ENCODE results near the gene FITM1. TPM values are rescaled to one million over a fixed set of nuclear protein-coding genes. Genes with fewer than 3 reads are reported as not detected.

Gene FITM1
- total and polyA plus RNA-seq, 2 donors (not counting 3 experiments of a cell fraction or from before 2014, with no cell fraction given): 0.54 TPM; not detected in 1

GRCh38 chr14:24100982-24101494 lies 29.4 kb upstream of the FITM1 start:
- no peaks in the 10 kb centered on the region for H3K27me3 ChIP-seq (ENCODE audit: control insufficient read depth in 2 of 2, insufficient read depth in 2 of 2, low read length in 2 of 2)
- peaks cover 0 to 2% of the 10 kb centered on the region in 2 experiments for H3K36me3 ChIP-seq (ENCODE audit: control insufficient read depth in 2 of 2, extremely low read depth in 1 of 2, insufficient read depth in 2 of 2, low read length in 2 of 2)
- H3K4me1 ChIP-seq (ENCODE audit: control insufficient read depth, extremely low read depth, insufficient read depth, low read length): peaks cover 3% of the 10 kb centered on the region
- H3K27ac ChIP-seq (ENCODE audit: insufficient read depth, low read depth, low read length): no peak overlapping the region
- no peaks in the 10 kb centered on the region for H3K9me1 ChIP-seq (replicated peaks; ENCODE audit: control insufficient read depth, extremely low read depth, insufficient read depth, low read length)
- H3K9ac ChIP-seq (replicated peaks; ENCODE audit: extremely low read depth, insufficient read depth, low read length): no peak overlapping the region
- ChIA-PET POLR2A (no interaction called here), CTCF (interaction anchor here (0.7 to 11.7 kb wide), 3 partner anchors 9 to 45 kb away, joined by 3 to 420 read pairs (median 3); no protein-coding TSS in a partner anchor)
- no peak overlapping the region for H3K4me2 ChIP-seq (ENCODE audit: insufficient read depth, low read length)
- H3K4me3 ChIP-seq (replicated peaks in 1 of 3; ENCODE audit: insufficient read depth in 1 of 3, low read depth in 1 of 3, low read length in 3 of 3): no peak overlapping the region
- no peak for TF ChIP-seq POLR2AphosphoS5 (IDR thresholded peaks at IDR 0.05; ENCODE audit: insufficient read depth, low read depth, low read length)
- TF ChIP-seq JUN (IDR thresholded peaks at IDR 0.05; ENCODE audit: borderline replicate concordance, insufficient read depth, insufficient read length, low read depth): no peak
- TF ChIP-seq FOS (IDR thresholded peaks at IDR 0.05; ENCODE audit: borderline replicate concordance, insufficient read depth, low read length): no peak
- TF ChIP-seq MAX (IDR thresholded peaks at IDR 0.05; ENCODE audit: insufficient read depth, insufficient read length): no peak
- TF ChIP-seq EZH2 (IDR thresholded peaks at IDR 0.05; ENCODE audit: borderline replicate concordance, low read depth, low read length, severe bottlenecking): no peak
- no peak for TF ChIP-seq CTCF (IDR thresholded peaks at IDR 0.05; ENCODE audit: extremely low read depth in 1 of 2, insufficient read depth in 1 of 2, low read depth in 1 of 2, low read length in 2 of 2)
- TF ChIP-seq GATA2 (IDR thresholded peaks at IDR 0.05; ENCODE audit: insufficient read depth, insufficient read length, low read depth, low read length): no peak
- DNase-seq (ENCODE audit: low read depth, low spot score): no peak
- FAIRE-seq: no peak
- H3K9me3 ChIP-seq (replicated peaks; ENCODE audit: control insufficient read depth, insufficient read depth, low read length): no peaks in the 10 kb centered on the region
- H4K20me1 ChIP-seq (replicated peaks; ENCODE audit: control insufficient read depth, extremely low read depth, insufficient read depth, low read length): no peaks in the 10 kb centered on the region
- no TSS peak for BruUV-seq (replicated peaks)
- no peaks in the 10 kb centered on the region for H3K79me2 ChIP-seq (ENCODE audit: control insufficient read depth, insufficient read depth, low read length)
- intact Hi-C loops (cut with micrococcal nuclease) (no loop called here), dilution Hi-C loops (cut with MboI; ENCODE audit: extremely low pct_ligation_motif_present, low sequenced_read_pairs) (no loop called here)
- no peak overlapping the region for H2AFZ ChIP-seq (ENCODE audit: low read depth, low read length)
